Skeletal muscle tissue (tissue), 4 donors: Measurements from ENCODE around the gene PRDM16. TPM values are rescaled to one million over a fixed set of nuclear protein-coding genes. Genes with fewer than 3 reads are reported as not detected.

ENCODE experiments used
- H3K27ac ChIP-seq: one replicate; pipeline ENCODE4 v1.7.0; 2013; ENCODE audit warnings: mild to moderate bottlenecking, low read depth, low read length, inconsistent platforms
- H3K27me3 ChIP-seq, 3 donors: one replicate each; pipeline ENCODE4 v1.7.0; 2013; ENCODE audit warnings: low read length in 3 of 3; ENCODE audit not compliant: control insufficient read depth in 3 of 3, insufficient read depth in 3 of 3
- H3K36me3 ChIP-seq, 3 donors: one replicate each; pipeline ENCODE4 v1.7.0; 2013; ENCODE audit warnings: low read length in 3 of 3; ENCODE audit not compliant: control insufficient read depth in 3 of 3, insufficient read depth in 3 of 3
- H3K4me1 ChIP-seq, 3 donors: one replicate each; pipeline ENCODE4 v1.7.0; 2013; ENCODE audit warnings: low read length in 3 of 3, mild to moderate bottlenecking in 3 of 3; ENCODE audit not compliant: control insufficient read depth in 3 of 3, insufficient read depth in 3 of 3
- H3K4me3 ChIP-seq, 3 donors: one replicate each; pipeline ENCODE4 v1.7.0; 2013; ENCODE audit warnings: low read length in 3 of 3
- H3K9ac ChIP-seq, 3 donors: one replicate each; pipeline ENCODE4 v1.7.0; 2013; ENCODE audit warnings: low read length in 3 of 3, mild to moderate bottlenecking in 3 of 3, moderate library complexity in 2 of 3, low read depth in 1 of 3
- H3K9me3 ChIP-seq, 3 donors: one replicate each; pipeline ENCODE4 v1.7.0; 2013; ENCODE audit warnings: low read length in 3 of 3; ENCODE audit not compliant: control insufficient read depth in 3 of 3
- total RNA-seq: library from RNA; depleted of rRNA; stranded (reverse); fragments of >200 nt; gene quantifications from one replicate; pipeline ENCODE4 v1.2.3, GENCODE V29; 2014
- donor health status: Osteomylitis.

PRDM16 gene
- total RNA-seq, 1 donor from 2014 or later = 4.7 TPM

- peaks cover 0 to 5% (median 0%) of the 10 kb centered on the region in 3 donors for H3K4me1 ChIP-seq
- H3K27ac ChIP-seq = no peak overlapping the region
- no peaks in the 10 kb centered on the region for H3K36me3 ChIP-seq
- H3K27me3 ChIP-seq = peaks cover 42 to 63% (median 51%) of the 10 kb centered on the region in 3 donors
- no peak overlapping the region for H3K4me3 ChIP-seq
- H3K9me3 ChIP-seq = no peaks in the 10 kb centered on the region
- no peak overlapping the region for H3K9ac ChIP-seq
Measured at GRCh38 chr1:3391711-3392110, 322.7 kb downstream of the PRDM16 start.

- Histone ChIP-seq H3K9ac (peak overlapping the region in 2 of 3 donors; percentile 33 to 54), H3K4me1 (peaks cover 0 to 5% (median 0%) of the 10 kb centered on the region in 3 donors), H3K36me3 (no peaks in the 10 kb centered on the region), H3K4me3 (peak overlapping the region in 1 of 3 donors; percentile 49), H3K27me3 (peaks cover 45 to 56% (median 46%) of the 10 kb centered on the region in 3 donors), H3K27ac (no peak overlapping the region), H3K9me3 (no peaks in the 10 kb centered on the region)
Measured at GRCh38 chr1:3393024-3393986, 324.3 kb downstream of the PRDM16 start.

GRCh38 chr1:3393987-3394920 lies 325.3 kb downstream of the PRDM16 start:
- Histone ChIP-seq H3K36me3 (no peaks in the 10 kb centered on the region), H3K27ac (no peak overlapping the region), H3K4me1 (peaks cover 0 to 5% (median 0%) of the 10 kb centered on the region in 3 donors), H3K27me3 (peaks cover 37 to 47% (median 39%) of the 10 kb centered on the region in 3 donors), H3K9me3 (no peaks in the 10 kb centered on the region), H3K4me3 (peak overlapping the region in 1 of 3 donors; percentile 49), H3K9ac (peak overlapping the region in 1 of 3 donors; percentile 54)

- peaks cover 35 to 46% (median 37%) of the 10 kb centered on the region in 3 donors for H3K27me3 ChIP-seq
- peaks cover 0 to 5% (median 0%) of the 10 kb centered on the region in 3 donors for H3K4me1 ChIP-seq
- H3K4me3 ChIP-seq = no peak overlapping the region
- H3K27ac ChIP-seq = no peak overlapping the region
- no peaks in the 10 kb centered on the region for H3K9me3 ChIP-seq
- H3K9ac ChIP-seq = no peak overlapping the region
- no peaks in the 10 kb centered on the region for H3K36me3 ChIP-seq
Measured at GRCh38 chr1:3396411-3396810, 327.4 kb downstream of the PRDM16 start.

- Histone ChIP-seq H3K36me3 (no peaks in the 10 kb centered on the region), H3K9me3 (no peaks in the 10 kb centered on the region), H3K9ac (no peak overlapping the region), H3K27me3 (peaks cover 31 to 38% (median 34%) of the 10 kb centered on the region in 3 donors), H3K4me3 (no peak overlapping the region), H3K27ac (no peak overlapping the region), H3K4me1 (peaks cover 0 to 6% (median 0%) of the 10 kb centered on the region in 3 donors)
Measured at GRCh38 chr1:3397311-3397710, 328.3 kb downstream of the PRDM16 start.

- Histone ChIP-seq H3K9ac (no peak overlapping the region), H3K27ac (no peak overlapping the region), H3K27me3 (peaks cover 20 to 33% (median 23%) of the 10 kb centered on the region in 3 donors), H3K4me1 (peaks cover 4 to 7% (median 5%) of the 10 kb centered on the region in 3 donors), H3K36me3 (no peaks in the 10 kb centered on the region), H3K4me3 (no peak overlapping the region), H3K9me3 (no peaks in the 10 kb centered on the region)
Measured at GRCh38 chr1:3398396-3399140, 329.6 kb downstream of the PRDM16 start.

GRCh38 chr1:3399732-3400131 lies 330.7 kb downstream of the PRDM16 start:
- Histone ChIP-seq H3K9ac (no peak overlapping the region), H3K9me3 (no peaks in the 10 kb centered on the region), H3K36me3 (no peaks in the 10 kb centered on the region), H3K4me3 (no peak overlapping the region), H3K27me3 (peaks cover 20 to 32% (median 22%) of the 10 kb centered on the region in 3 donors), H3K4me1 (peaks cover 4 to 7% (median 5%) of the 10 kb centered on the region in 3 donors), H3K27ac (no peak overlapping the region)

GRCh38 chr1:3401585-3402257 lies 332.7 kb downstream of the PRDM16 start:
- Histone ChIP-seq H3K4me3 (peak overlapping the region in 1 of 3 donors; percentile 6), H3K9me3 (no peaks in the 10 kb centered on the region), H3K9ac (no peak overlapping the region), H3K27me3 (peaks cover 7 to 16% (median 11%) of the 10 kb centered on the region in 3 donors), H3K36me3 (no peaks in the 10 kb centered on the region), H3K4me1 (peaks cover 4 to 7% (median 5%) of the 10 kb centered on the region in 3 donors), H3K27ac (no peak overlapping the region)
